GM12878 (cell line): ENCODE data around the gene GRM1. TPM values are rescaled to one million over a fixed set of nuclear protein-coding genes. Genes with fewer than 3 reads are reported as not detected.

Experiments used
- ATAC-seq: fragments of 200-7000 bp; cut with Tn5 transposase; 3 replicates; pipeline ENCODE4 v1.9.1; 2020; ENCODE audit warnings: mild to moderate bottlenecking, moderate library complexity
- BruUV-seq: library from RNA; stranded (reverse); fragments of 400-500 nt; replicated peaks from 2 replicates; lab custom pipeline; 2021; lab: Mats Ljungman, UMichigan
- CTCF ChIA-PET: fragments of 300-600 bp; sonication (Branson Sonifier 250); formaldehyde crosslinking; extraction: SDS; loops from one replicate; lab custom pipeline; 2021; ENCODE audit warnings: inconsistent platforms; lab: Yijun Ruan, JAX
- POLR2A ChIA-PET: fragments of 350-600 bp; formaldehyde crosslinking; extraction: SDS; loops from one replicate; lab custom pipeline; 2021; ENCODE audit warnings: inconsistent platforms; lab: Charles Lee
- RAD21 ChIA-PET: fragments of 300-600 bp; sonication (Branson Sonifier 250); formaldehyde crosslinking; loops from one replicate; lab custom pipeline; 2023; ENCODE audit warnings: antibody characterized with exemption; ENCODE audit not compliant: unreplicated experiment; lab: Charles Lee
- SMC1A ChIA-PET: fragments of 300-600 bp; sonication (Branson Sonifier 250); formaldehyde crosslinking; loops from one replicate; lab custom pipeline; 2023; ENCODE audit not compliant: unreplicated experiment, uncharacterized antibody; lab: Charles Lee
- DNase-seq: peaks from one replicate; pipeline ENCODE4 v3.0.0-alpha.2; 2011; ENCODE audit warnings: low read depth, low spot score
- FAIRE-seq: peaks from 3 replicates; lab custom pipeline; 2011; peaks lifted over from hg19 to GRCh38; lab: Jason Lieb, UNC
- H2AFZ ChIP-seq: 2 replicates; pipeline ENCODE4 v1.6.0; 2011; ENCODE audit warnings: low read depth, low read length, control low read depth; ENCODE audit not compliant: control insufficient read depth
- H3K27ac ChIP-seq: 2 replicates; pipeline ENCODE4 v1.5.1; 2011; ENCODE audit warnings: control low read depth; ENCODE audit not compliant: control insufficient read depth, insufficient read depth
- H3K27me3 ChIP-seq, 2 experiments: replicated peaks in 1 of 2; 2 replicates each; pipeline versions ENCODE4 v1.6.0 to v1.6.1; 2011; ENCODE audit warnings: low read length in 1 of 2; ENCODE audit not compliant: control insufficient read depth in 2 of 2, insufficient read depth in 2 of 2
- H3K36me3 ChIP-seq, 2 experiments: 2 replicates each; pipeline ENCODE4 v1.5.1; 2011; ENCODE audit warnings: low read length in 1 of 2; ENCODE audit not compliant: control insufficient read depth in 2 of 2, insufficient read depth in 2 of 2
- H3K4me1 ChIP-seq: 2 replicates; pipeline ENCODE4 v1.6.1; 2011; ENCODE audit warnings: mild to moderate bottlenecking, low read length, moderate library complexity, mixed read lengths; ENCODE audit not compliant: control insufficient read depth, insufficient read depth
- H3K4me2 ChIP-seq: 2 replicates; pipeline ENCODE4 v1.6.0; 2011; ENCODE audit warnings: control low read depth; ENCODE audit not compliant: control insufficient read depth, insufficient read depth
- H3K4me3 ChIP-seq: fragments of 200-600 bp; sonication (generic); 2 replicates; pipeline ENCODE4 v1.5.1; 2016
- H3K79me2 ChIP-seq: 2 replicates; pipeline ENCODE4 v1.6.0; 2011; ENCODE audit warnings: low read length; ENCODE audit not compliant: control insufficient read depth, insufficient read depth
- H3K9ac ChIP-seq: 2 replicates; pipeline ENCODE4 v1.8.0; 2011; ENCODE audit warnings: low read length, control low read depth, mixed read lengths; ENCODE audit not compliant: control insufficient read depth, insufficient read depth
- H3K9me3 ChIP-seq: replicated peaks from 3 replicates; pipeline ENCODE4 v1.5.1; 2011; ENCODE audit warnings: mild to moderate bottlenecking, low read length; ENCODE audit not compliant: control insufficient read depth, insufficient read depth
- H4K20me1 ChIP-seq: 2 replicates; pipeline ENCODE4 v1.6.0; 2011; ENCODE audit not compliant: control insufficient read depth, insufficient read depth
- DPF2 ChIP-seq: fragments of 450-650 bp; IDR thresholded peaks from 2 replicates; pipeline ENCODE4 v1.6.1; 2017; ENCODE audit warnings: mild to moderate bottlenecking
- HDAC6 ChIP-seq: fragments of 200-600 bp; sonication (generic); IDR thresholded peaks from one replicate; pipeline ENCODE4 v1.8.0; 2017; ENCODE audit warnings: antibody characterized with exemption; ENCODE audit not compliant: unreplicated experiment
- IRF4 ChIP-seq: IDR thresholded peaks from 2 replicates; pipeline ENCODE4 v1.6.1; 2011; ENCODE audit warnings: low read depth, low read length
- IRF5 ChIP-seq: fragments of 450-650 bp; IDR thresholded peaks from 2 replicates; pipeline ENCODE4 v1.6.1; 2017; ENCODE audit warnings: borderline replicate concordance
- JUNB ChIP-seq: IDR thresholded peaks from 2 replicates; pipeline ENCODE4 v1.6.1; 2016; ENCODE audit warnings: antibody characterized with exemption, mild to moderate bottlenecking
- NRF1 ChIP-seq: conservative IDR thresholded peaks from 2 replicates; pipeline ENCODE4 v1.6.1; 2011; ENCODE audit warnings: mild to moderate bottlenecking, low read depth, low read length, improper control_type of control experiment
- SIN3A ChIP-seq: IDR thresholded peaks from 2 replicates; pipeline ENCODE4 v1.6.1; 2012; ENCODE audit warnings: low read depth, low read length, improper control_type of control experiment
- SMAD1 ChIP-seq: fragments of 450-650 bp; IDR thresholded peaks from 2 replicates; pipeline ENCODE4 v1.6.1; 2018; ENCODE audit warnings: mild to moderate bottlenecking, low read depth; ENCODE audit not compliant: partially characterized antibody
- ZBTB4 ChIP-seq: fragments of 450-650 bp; formaldehyde crosslinking; IDR thresholded peaks from 2 replicates; pipeline ENCODE4 v1.4.0; 2022; ENCODE audit warnings: mild to moderate bottlenecking, moderate library complexity
- ZNF217 ChIP-seq: fragments of 450-650 bp; IDR thresholded peaks from 2 replicates; pipeline ENCODE4 v1.6.1; 2017; ENCODE audit warnings: antibody characterized with exemption, mild to moderate bottlenecking
- ZNF592 ChIP-seq: fragments of 450-650 bp; IDR thresholded peaks from 2 replicates; pipeline ENCODE4 v1.6.1; 2017; ENCODE audit warnings: mild to moderate bottlenecking, moderate library complexity
- in situ Hi-C: fragments of 300-500 bp; cut with MboI; formaldehyde crosslinking; loops from 9 replicates; pipeline ENCODE4 v1.14.3; 2018; ENCODE audit warnings: mixed read lengths
- intact Hi-C: fragments of 100-400 bp; cut with micrococcal nuclease; formaldehyde crosslinking; loops from one replicate; pipeline ENCODE4 v1.14.2; 2022; ENCODE audit not compliant: unreplicated experiment
- polyA plus RNA-seq, 11 experiments: library from polyadenylated mRNA; depleted of rRNA in 4 of 11; unstranded in 6 of 11; stranded (reverse) in 5 of 11; fragments of >200 nt; fragmentation: Nextera tagmentation in 4 of 11; fragmentation: Illumina TruSeq in 1 of 11; extraction: Ambion mirVana in 4 of 11; extraction: Trizol in 1 of 11; gene quantifications; 1 replicate in 1 of 11; 2 replicates in 10 of 11; pipeline versions ENCODE4 v1.2.1 to v1.2.3, GENCODE V29; 2011 to 2016; ENCODE audit warnings: inconsistent platforms in 2 of 11, missing spikeins in 2 of 11, low read depth in 1 of 11
- total RNA-seq, 4 experiments: library from RNA; depleted of rRNA in 3 of 4; stranded (reverse); fragments of >200 nt in 3 of 4; fragmentation: Illumina TruSeq in 1 of 4; extraction: Trizol in 1 of 4; gene quantifications; 2 replicates each; pipeline versions ENCODE4 v1.2.1 to v1.2.3, GENCODE V29; 2013 to 2021

GRM1 gene
- total and polyA plus RNA-seq, 10 of the 15 experiments (the other 5 are each of a cell fraction or from before 2014, with no cell fraction given), result 0.04 TPM; not detected in 9

GRCh38 chr6:146014233-146014632 is 14.6 kb upstream of the GRM1 start (continued):
- TF ChIP-seq ZNF592 (no peak), NRF1 (no peak), IRF5 (no peak)

- Histone ChIP-seq H3K9ac (no peak overlapping the region), H3K4me1 (no peaks in the 10 kb centered on the region), H3K27me3 (no peaks in the 10 kb centered on the region), H3K9me3 (no peaks in the 10 kb centered on the region), H3K4me3 (no peak overlapping the region), H3K79me2 (no peaks in the 10 kb centered on the region), H3K27ac (no peak overlapping the region), H4K20me1 (no peaks in the 10 kb centered on the region), H3K36me3 (no peaks in the 10 kb centered on the region), H3K4me2 (no peak overlapping the region), H2AFZ (no peak overlapping the region)
- DNase-seq, result no peak
- intact Hi-C loops (no loop called here), in situ Hi-C loops (no loop called here)
- no peak for FAIRE-seq
- RAD21 ChIA-PET, result no interaction called here
- POLR2A ChIA-PET, result no interaction called here
- SMC1A ChIA-PET, result no interaction called here
- CTCF ChIA-PET, result no interaction called here
- ATAC-seq, result no peak
- BruUV-seq, result no TSS peak
- TF ChIP-seq ZNF217, result no peak
- TF ChIP-seq IRF4, result no peak
- TF ChIP-seq SIN3A, result no peak
- TF ChIP-seq DPF2, result no peak
- TF ChIP-seq HDAC6, result no peak
- TF ChIP-seq JUNB, result no peak
- no peak for TF ChIP-seq SMAD1
- no peak for TF ChIP-seq ZBTB4
These were observed 11.2 kb upstream of the GRM1 start for GRCh38 chr6:146017672-146018071.
